H1 (cell line): ENCODE results near the gene TAPBPL. TPM values are rescaled to one million over a fixed set of nuclear protein-coding genes. Genes with fewer than 3 reads are reported as not detected.

Experiments used
- CTCF ChIA-PET: fragments of 300-600 bp; sonication (Branson Sonifier 250); formaldehyde crosslinking; loops from one replicate; lab custom pipeline; 2021; ENCODE audit not compliant: partially characterized antibody; lab: Charles Lee
- POLR2A ChIA-PET: fragments of 300-600 bp; sonication (Branson Sonifier 250); formaldehyde crosslinking; loops from one replicate; lab custom pipeline; 2021; ENCODE audit warnings: inconsistent platforms; ENCODE audit not compliant: partially characterized antibody; lab: Charles Lee
- DNase-seq, 2 experiments: peaks; one replicate each; pipeline versions ENCODE4 v3.0.0 to v3.0.0-alpha.2; 2010 to 2022; ENCODE audit warnings: low spot score in 2 of 2, low read depth in 1 of 2, mixed read lengths in 1 of 2
- FAIRE-seq: peaks from 2 replicates; lab custom pipeline; 2011; peaks lifted over from hg19 to GRCh38; lab: Jason Lieb, UNC
- H2AFZ ChIP-seq: 2 replicates; pipeline ENCODE4 v1.8.1; 2012; ENCODE audit warnings: low read length, inconsistent platforms
- H2AK5ac ChIP-seq: 2 replicates; pipeline ENCODE4 v1.6.1; 2013; ENCODE audit warnings: low read depth, low read length
- H2BK120ac ChIP-seq: replicated peaks from 2 replicates; pipeline ENCODE3; 2013; ENCODE audit warnings: low read depth, low read length, inconsistent platforms
- H2BK12ac ChIP-seq: 2 replicates; pipeline ENCODE4 v1.6.1; 2013; ENCODE audit warnings: low read depth, low read length
- H2BK15ac ChIP-seq: 2 replicates; pipeline ENCODE4 v1.6.1; 2013; ENCODE audit warnings: low read length
- H2BK20ac ChIP-seq: 2 replicates; pipeline ENCODE4 v1.6.1; 2013; ENCODE audit warnings: low read length
- H2BK5ac ChIP-seq: 2 replicates; pipeline ENCODE4 v1.6.1; 2013; ENCODE audit warnings: low read depth, low read length
- H3K14ac ChIP-seq: 2 replicates; pipeline ENCODE4 v1.6.1; 2013; ENCODE audit warnings: inconsistent platforms; ENCODE audit not compliant: insufficient read length
- H3K18ac ChIP-seq: 2 replicates; pipeline ENCODE4 v1.6.1; 2013; ENCODE audit warnings: low read length; ENCODE audit errors: extremely low read depth
- H3K23ac ChIP-seq: 2 replicates; pipeline ENCODE4 v1.6.1; 2013; ENCODE audit warnings: inconsistent platforms; ENCODE audit not compliant: insufficient read length
- H3K23me2 ChIP-seq: 2 replicates; pipeline ENCODE4 v1.6.1; 2013; ENCODE audit warnings: low read depth, low read length
- H3K27ac ChIP-seq: 2 replicates; pipeline ENCODE4 v1.6.1; 2011; ENCODE audit warnings: low read depth, low read length, inconsistent platforms
- H3K27me3 ChIP-seq, 4 experiments: replicated peaks in 1 of 4; 1 replicate in 1 of 4; 2 replicates in 3 of 4; pipeline versions ENCODE4 v1.6.1 to v1.8.1; 2011 to 2013; ENCODE audit warnings: low read length in 3 of 4, mild to moderate bottlenecking in 3 of 4, inconsistent platforms in 2 of 4, mixed read lengths in 2 of 4, moderate library complexity in 1 of 4; ENCODE audit not compliant: control insufficient read depth in 3 of 4, insufficient read depth in 3 of 4; ENCODE audit errors: extremely low read depth in 1 of 4
- H3K36me3 ChIP-seq, 4 experiments: 2 replicates each; pipeline versions ENCODE4 v1.6.1 to v1.8.1; 2011 to 2013; ENCODE audit warnings: mild to moderate bottlenecking in 4 of 4, low read length in 3 of 4, moderate library complexity in 2 of 4, control low read depth in 1 of 4, inconsistent platforms in 1 of 4; ENCODE audit not compliant: insufficient read depth in 4 of 4, control insufficient read depth in 2 of 4
- H3K4ac ChIP-seq: replicated peaks from 2 replicates; pipeline ENCODE3; 2013; ENCODE audit warnings: low read length, low read depth, mixed read lengths, inconsistent platforms; ENCODE audit not compliant: insufficient read length
- H3K4me1 ChIP-seq, 4 experiments: replicated peaks in 1 of 4; 1 replicate in 1 of 4; 2 replicates in 3 of 4; pipeline versions ENCODE4 v1.6.1 to v1.8.1; 2011 to 2013; ENCODE audit warnings: low read length in 3 of 4, inconsistent platforms in 2 of 4, mixed read lengths in 1 of 4; ENCODE audit not compliant: insufficient read depth in 4 of 4, control insufficient read depth in 3 of 4
- H3K4me2 ChIP-seq, 2 experiments: 2 replicates each; pipeline versions ENCODE4 v1.6.1 to v1.8.1; 2011 to 2013; ENCODE audit warnings: low read depth in 2 of 2, low read length in 2 of 2, control low read depth in 1 of 2, inconsistent platforms in 1 of 2, mild to moderate bottlenecking in 1 of 2; ENCODE audit not compliant: insufficient read depth in 1 of 2
- H3K4me3 ChIP-seq, 4 experiments: fragments of 200-600, 300-600 bp in 1 of 4; sonication (generic), shearing (Covaris generic), sonication (Bioruptor Twin) in 1 of 4; 2 replicates each; pipeline versions ENCODE4 v1.5.1 to v1.8.1; 2011 to 2016; ENCODE audit warnings: low read length in 4 of 4, low read depth in 3 of 4, control low read depth in 2 of 4, inconsistent platforms in 2 of 4, mild to moderate bottlenecking in 2 of 4, mixed read lengths in 1 of 4, moderate library complexity in 1 of 4; ENCODE audit not compliant: insufficient read depth in 2 of 4; ENCODE audit errors: extremely low read depth in 1 of 4
- H3K56ac ChIP-seq: replicated peaks from 2 replicates; pipeline ENCODE3; 2013; ENCODE audit warnings: low read depth, mild to moderate bottlenecking, mixed read lengths, low read length, inconsistent platforms; ENCODE audit not compliant: insufficient read length
- H3K79me1 ChIP-seq: 2 replicates; pipeline ENCODE4 v1.6.1; 2013; ENCODE audit warnings: low read depth, low read length, control low read depth
- H3K79me2 ChIP-seq, 2 experiments: 2 replicates each; pipeline versions ENCODE4 v1.6.1 to v1.8.1; 2012 to 2013; ENCODE audit warnings: low read length in 2 of 2, mild to moderate bottlenecking in 2 of 2, inconsistent platforms in 1 of 2; ENCODE audit not compliant: insufficient read depth in 2 of 2, control insufficient read depth in 1 of 2
- H3K9ac ChIP-seq, 4 experiments: replicated peaks in 1 of 4; 1 replicate in 1 of 4; 2 replicates in 3 of 4; pipeline versions ENCODE4 v1.6.1 to v1.8.1; 2011 to 2013; ENCODE audit warnings: low read depth in 3 of 4, low read length in 3 of 4, control low read depth in 2 of 4, mild to moderate bottlenecking in 2 of 4, moderate library complexity in 2 of 4, inconsistent platforms in 1 of 4; ENCODE audit errors: extremely low read depth in 1 of 4
- H3K9me3 ChIP-seq, 2 experiments: 2 replicates each; pipeline versions ENCODE4 v1.6.1 to v1.8.1; 2012 to 2013; ENCODE audit warnings: mild to moderate bottlenecking in 2 of 2, moderate library complexity in 2 of 2, control low read depth in 1 of 2, inconsistent platforms in 1 of 2, low read depth in 1 of 2, low read length in 1 of 2, mixed read lengths in 1 of 2; ENCODE audit not compliant: insufficient read depth in 2 of 2
- H4K20me1 ChIP-seq, 2 experiments: replicated peaks in 1 of 2; 2 replicates each; pipeline versions ENCODE3 to v1.8.1; 2011 to 2013; ENCODE audit warnings: inconsistent platforms in 2 of 2, low read length in 2 of 2, mild to moderate bottlenecking in 1 of 2; ENCODE audit not compliant: insufficient read depth in 2 of 2, control insufficient read depth in 1 of 2
- H4K5ac ChIP-seq: 2 replicates; pipeline ENCODE4 v1.6.1; 2013; ENCODE audit warnings: low read length, low read depth, mixed read lengths, inconsistent platforms; ENCODE audit not compliant: insufficient read length
- H4K8ac ChIP-seq: 2 replicates; pipeline ENCODE4 v1.8.0; 2013; ENCODE audit warnings: mild to moderate bottlenecking, moderate library complexity, low read length, inconsistent platforms; ENCODE audit not compliant: insufficient read depth; ENCODE audit errors: extremely low read depth
- H4K91ac ChIP-seq: replicated peaks from 2 replicates; pipeline ENCODE3; 2013; ENCODE audit warnings: low read length, mixed read lengths, inconsistent platforms; ENCODE audit not compliant: insufficient read length
- CEBPB ChIP-seq: IDR thresholded peaks from 2 replicates; pipeline ENCODE4 v1.6.1; 2012; ENCODE audit warnings: low read depth, low read length
- EZH2 ChIP-seq: fragments of 200-600 bp; sonication (generic); IDR thresholded peaks from 2 replicates; pipeline ENCODE4 v1.7.1; 2012; ENCODE audit warnings: low read depth, mild to moderate bottlenecking, moderate library complexity, low read length, inconsistent platforms; ENCODE audit not compliant: severe bottlenecking
- KDM1A ChIP-seq: fragments of 200-600, 300-600 bp; sonication (generic); IDR thresholded peaks from 2 replicates; pipeline ENCODE4 v1.7.1; 2016; ENCODE audit warnings: mild to moderate bottlenecking, low read length, borderline replicate concordance
- RAD21 ChIP-seq, 2 experiments: IDR thresholded peaks in 1 of 2; conservative IDR thresholded peaks in 1 of 2; 2 replicates each; pipeline ENCODE4 v1.6.1; 2011; ENCODE audit warnings: low read depth in 2 of 2, low read length in 2 of 2, improper control_type of control experiment in 1 of 2, inconsistent platforms in 1 of 2, mild to moderate bottlenecking in 1 of 2, moderate library complexity in 1 of 2
- ZNF274 ChIP-seq: IDR thresholded peaks from 2 replicates; pipeline ENCODE4 v1.7.0; 2012; ENCODE audit warnings: low read length, borderline replicate concordance; ENCODE audit errors: extremely low read depth
- WGBS, 2 experiments: shearing (Covaris generic) in 1 of 2; methylation state at CpG; one replicate each; pipeline versions ENCODE4 v1.1.6 to v1.1.7; 2013 to 2015; ENCODE audit warnings: low lambda C conversion rate in 2 of 2, mixed read lengths in 2 of 2, inconsistent platforms in 1 of 2, low coverage in 1 of 2, missing lambda C conversion rate in 1 of 2; ENCODE audit not compliant: insufficient replicate concordance in 2 of 2, insufficient coverage in 1 of 2, insufficient read length in 1 of 2; ENCODE audit errors: extremely low coverage in 1 of 2, missing lambda C conversion rate in 1 of 2; 5-methylcytosine and 5-hydroxymethylcytosine counted together
- polyA plus RNA-seq, 7 experiments: library from polyadenylated mRNA; depleted of rRNA in 3 of 7; stranded (reverse) in 5 of 7; unstranded in 2 of 7; fragments of >200 nt in 5 of 7; fragments of 200-250 nt in 2 of 7; gene quantifications; 1 replicate in 5 of 7; 2 replicates in 1 of 7; 4 replicates in 1 of 7; pipeline versions ENCODE4 v1.2.1 to v1.2.3, GENCODE V29; 2011 to 2013; ENCODE audit warnings: missing spikeins in 2 of 7, mixed read lengths in 2 of 7
- total RNA-seq: library from RNA; stranded (reverse); fragmentation: NEBNext Ultra II Directional; extraction: Animal tissue kit (Norgen Biotek cat#: 25700); gene quantifications from 2 replicates; pipeline ENCODE4 v1.2.1, GENCODE V29; 2021
- TF ChIP-seq, protein P1 (sequence below): IDR thresholded peaks from 2 replicates; pipeline ENCODE4 v1.6.1; 2012; ENCODE audit warnings: low read length, inconsistent platforms
- TF ChIP-seq, protein P2 (sequence below): IDR thresholded peaks from 2 replicates; pipeline ENCODE4 v1.6.1; 2011; ENCODE audit warnings: low read depth, mild to moderate bottlenecking, low read length; ENCODE audit not compliant: insufficient read depth

Gene TAPBPL
- total and polyA plus RNA-seq, 2 of the 8 experiments (the other 6 are each of a cell fraction or from before 2014, with no cell fraction given), result 0.61 to 1.5 TPM

DNA sequence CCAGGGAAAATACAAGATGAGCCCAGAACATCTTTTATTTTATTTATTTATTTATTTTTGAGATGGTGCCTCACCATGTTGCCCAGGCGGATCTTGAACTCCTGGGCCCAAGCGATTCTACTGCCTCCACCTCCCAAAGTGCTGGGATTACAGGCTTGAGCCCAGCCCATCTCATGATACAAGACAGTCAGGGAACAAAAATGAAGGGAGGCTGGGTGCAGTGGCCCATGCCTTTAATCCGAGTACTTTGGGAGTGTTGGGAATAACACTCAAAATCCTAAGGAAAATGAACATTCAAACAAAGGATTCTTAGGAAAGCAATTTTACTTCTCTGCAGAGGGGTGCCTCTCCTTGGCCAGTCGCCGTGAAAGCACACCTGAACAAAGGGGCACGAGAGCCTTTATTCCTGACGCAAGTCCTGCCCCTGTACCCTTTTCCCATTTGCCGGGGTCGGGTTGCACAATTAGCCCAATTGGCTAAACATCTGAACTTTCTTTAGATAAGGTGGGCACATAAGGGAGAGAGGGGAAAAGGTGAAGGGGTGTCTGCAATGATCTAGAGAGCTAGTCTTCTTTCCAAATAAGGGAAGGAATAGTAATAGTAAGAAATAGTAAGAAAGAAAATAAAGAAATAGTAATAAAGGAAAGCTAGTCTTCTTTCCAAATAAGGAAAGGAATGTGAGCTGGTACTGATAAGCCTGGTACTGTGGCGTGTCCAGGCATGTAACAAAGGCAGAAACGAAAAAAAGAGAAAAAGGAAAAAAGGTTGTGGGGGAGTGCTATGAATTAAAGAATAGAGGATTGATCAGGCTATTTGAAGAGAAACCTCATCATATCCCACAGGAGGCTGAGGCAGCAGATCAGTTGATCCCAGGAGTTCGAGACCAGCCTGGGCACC, 55.5 kb downstream of the TAPBPL start:
- ChIA-PET POLR2A (interaction anchor here (0.7 to 5.9 kb wide), 13 partner anchors 10 to 132 kb away, joined by 3 to 37 read pairs (median 5); partner anchors contain the start of genes GAPDH, MRPL51, NCAPD2 and SCNN1A), CTCF (interaction anchor here (0.7 to 1.4 kb wide), 4 partner anchors 10 to 83 kb away, joined by 3 to 6 read pairs (median 4); no protein-coding TSS in a partner anchor)
- no peak overlapping the region for H2AK5ac ChIP-seq
- no peak for TF ChIP-seq KDM1A
- no peak for TF ChIP-seq ZNF274
- TF ChIP-seq, protein P1, sequence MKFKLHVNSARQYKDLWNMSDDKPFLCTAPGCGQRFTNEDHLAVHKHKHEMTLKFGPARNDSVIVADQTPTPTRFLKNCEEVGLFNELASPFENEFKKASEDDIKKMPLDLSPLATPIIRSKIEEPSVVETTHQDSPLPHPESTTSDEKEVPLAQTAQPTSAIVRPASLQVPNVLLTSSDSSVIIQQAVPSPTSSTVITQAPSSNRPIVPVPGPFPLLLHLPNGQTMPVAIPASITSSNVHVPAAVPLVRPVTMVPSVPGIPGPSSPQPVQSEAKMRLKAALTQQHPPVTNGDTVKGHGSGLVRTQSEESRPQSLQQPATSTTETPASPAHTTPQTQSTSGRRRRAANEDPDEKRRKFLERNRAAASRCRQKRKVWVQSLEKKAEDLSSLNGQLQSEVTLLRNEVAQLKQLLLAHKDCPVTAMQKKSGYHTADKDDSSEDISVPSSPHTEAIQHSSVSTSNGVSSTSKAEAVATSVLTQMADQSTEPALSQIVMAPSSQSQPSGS, result no peak
- TF ChIP-seq EZH2, result no peak
- TF ChIP-seq, protein P2, sequence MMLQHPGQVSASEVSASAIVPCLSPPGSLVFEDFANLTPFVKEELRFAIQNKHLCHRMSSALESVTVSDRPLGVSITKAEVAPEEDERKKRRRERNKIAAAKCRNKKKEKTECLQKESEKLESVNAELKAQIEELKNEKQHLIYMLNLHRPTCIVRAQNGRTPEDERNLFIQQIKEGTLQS, result no peak
- peak; percentile 82 for TF ChIP-seq CEBPB
- TF ChIP-seq RAD21 (IDR thresholded peaks at IDR 0.05 in 1 of 2, conservative IDR thresholded peaks at IDR 0.05 in 1 of 2; ENCODE audit: low read depth in 2 of 2, low read length in 2 of 2), result no peak

More for the DNA sequence above, 55.5 kb downstream of the TAPBPL start:
- Histone ChIP-seq H3K18ac (no peak overlapping the region), H2BK5ac (peak overlapping the region; percentile 2; the same call in 1 of the 2 replicates), H3K23me2 (no peaks in the 10 kb centered on the region), H4K20me1 (peaks cover 0 to 2% of the 10 kb centered on the region in 2 experiments), H3K79me1 (peaks cover 5% of the 10 kb centered on the region), H4K8ac (no peak overlapping the region), H3K27ac (peak overlapping the region; percentile 43), H3K56ac (no peak overlapping the region), H3K4me3 (no peak overlapping the region), H3K36me3 (peaks cover 13 to 39% (median 29%) of the 10 kb centered on the region in 4 experiments), H2BK12ac (no peak overlapping the region), H4K5ac (peak overlapping the region; percentile 48), H3K23ac (no peak overlapping the region), H3K4me1 (peaks cover 3 to 7% (median 5%) of the 10 kb centered on the region in 4 experiments; a peak in 4 of 7 replicates), H3K4me2 (peak overlapping the region in 1 of 2 experiments; percentile 31; a peak in 2 of 4 replicates), H3K9ac (peak overlapping the region in 1 of 4 experiments; percentile 44; a peak in 2 of 7 replicates), H3K79me2 (peaks cover 0 to 27% of the 10 kb centered on the region in 2 experiments; a peak in 2 of 4 replicates), H3K9me3 (no peaks in the 10 kb centered on the region), H2BK120ac (no peak overlapping the region), H2AFZ (no peak overlapping the region), H2BK20ac (no peak overlapping the region), H3K27me3 (no peaks in the 10 kb centered on the region), H3K4ac (no peak overlapping the region), H2BK15ac (no peak overlapping the region), H4K91ac (no peak overlapping the region), H3K14ac (no peak overlapping the region)
- DNase-seq, result peak; percentile 19 to 52
- 75% methylated on average over 12 of the region's 12 CpGs; no CpG with 5 or more reads in 1 of the 2 experiments for WGBS, 2 experiments
- FAIRE-seq, result peak; percentile 7
